ENCODE data around the gene PPIA.
A peak's percentile ranks its signal among the peaks of the same experiment; 100 is the strongest.
"Not testable (repeated sequence)": the region's sequence is repeated elsewhere in the genome, so short reads cannot be mapped to it uniquely, and the experiment has no call there.

Gene PPIA

GRCh38 chr7:44764665-44765578, 31.6 kb upstream of the PPIA start:
- no peak for DNase-seq

GRCh38 chr7:44765579-44766415, 30.7 kb upstream of the PPIA start:
- no peak for DNase-seq

GRCh38 chr7:44766416-44766801, 30.1 kb upstream of the PPIA start:
- DNase-seq, result no peak

GRCh38 chr7:44767134-44767911, 29.2 kb upstream of the PPIA start:
- no peak for DNase-seq

- DNase-seq, result no peak
Observed at GRCh38 chr7:44767912-44768627, 28.4 kb upstream of the PPIA start.

GRCh38 chr7:44768628-44769371, 27.7 kb upstream of the PPIA start:
- peak; percentile 52 for DNase-seq

GRCh38 chr7:44769376-44769775, 27.1 kb upstream of the PPIA start:
- DNase-seq, result no peak

- no peak for DNase-seq
Observed at GRCh38 chr7:44769776-44770294, 26.6 kb upstream of the PPIA start.

- peak; percentile 40 for DNase-seq
Observed at GRCh38 chr7:44771358-44771757, 25.1 kb upstream of the PPIA start.

GRCh38 chr7:44772440-44772839, 24.0 kb upstream of the PPIA start:
- DNase-seq, result peak; percentile 49

GRCh38 chr7:44772867-44773266, 23.6 kb upstream of the PPIA start:
- peak; percentile 55 for DNase-seq

- not testable (repeated sequence) for DNase-seq
Observed at GRCh38 chr7:44774486-44774885, 22.0 kb upstream of the PPIA start.

- DNase-seq, result no peak
Observed at GRCh38 chr7:44775383-44776107, 20.9 kb upstream of the PPIA start.

GRCh38 chr7:44776211-44776610, 20.3 kb upstream of the PPIA start:
- DNase-seq, result no peak

GRCh38 chr7:44782460-44782859, 14.0 kb upstream of the PPIA start:
- DNase-seq, result no peak

- DNase-seq, result no peak
Observed at GRCh38 chr7:44783407-44783806, 13.1 kb upstream of the PPIA start.

GRCh38 chr7:44784364-44784763, 12.1 kb upstream of the PPIA start:
- DNase-seq, result no peak

- DNase-seq, result not testable (repeated sequence)
Observed at GRCh38 chr7:44785218-44785617, 11.3 kb upstream of the PPIA start.

GRCh38 chr7:44787041-44787440, 9.4 kb upstream of the PPIA start:
- no peak for DNase-seq

GRCh38 chr7:44787762-44788161, 8.7 kb upstream of the PPIA start:
- no peak for DNase-seq

GRCh38 chr7:44789990-44790389, 6.5 kb upstream of the PPIA start:
- DNase-seq, result no peak

Data from islet precursor cell (in vitro differentiated cells).